Putamen (tissue), 1 donor: ENCODE measurements around the gene CIDEB.

Experiments
- DNase-seq: peaks from one replicate; pipeline ENCODE4 v3.0.0-alpha.2; 2016; ENCODE audit warnings: low spot score

CIDEB gene

GRCh38 chr14:24312736-24313507, 5.1 kb upstream of the CIDEB start:
- no peak for DNase-seq

- DNase-seq, result no peak
Measured at GRCh38 chr14:24311837-24312615, 4.2 kb upstream of the CIDEB start.

DNA sequence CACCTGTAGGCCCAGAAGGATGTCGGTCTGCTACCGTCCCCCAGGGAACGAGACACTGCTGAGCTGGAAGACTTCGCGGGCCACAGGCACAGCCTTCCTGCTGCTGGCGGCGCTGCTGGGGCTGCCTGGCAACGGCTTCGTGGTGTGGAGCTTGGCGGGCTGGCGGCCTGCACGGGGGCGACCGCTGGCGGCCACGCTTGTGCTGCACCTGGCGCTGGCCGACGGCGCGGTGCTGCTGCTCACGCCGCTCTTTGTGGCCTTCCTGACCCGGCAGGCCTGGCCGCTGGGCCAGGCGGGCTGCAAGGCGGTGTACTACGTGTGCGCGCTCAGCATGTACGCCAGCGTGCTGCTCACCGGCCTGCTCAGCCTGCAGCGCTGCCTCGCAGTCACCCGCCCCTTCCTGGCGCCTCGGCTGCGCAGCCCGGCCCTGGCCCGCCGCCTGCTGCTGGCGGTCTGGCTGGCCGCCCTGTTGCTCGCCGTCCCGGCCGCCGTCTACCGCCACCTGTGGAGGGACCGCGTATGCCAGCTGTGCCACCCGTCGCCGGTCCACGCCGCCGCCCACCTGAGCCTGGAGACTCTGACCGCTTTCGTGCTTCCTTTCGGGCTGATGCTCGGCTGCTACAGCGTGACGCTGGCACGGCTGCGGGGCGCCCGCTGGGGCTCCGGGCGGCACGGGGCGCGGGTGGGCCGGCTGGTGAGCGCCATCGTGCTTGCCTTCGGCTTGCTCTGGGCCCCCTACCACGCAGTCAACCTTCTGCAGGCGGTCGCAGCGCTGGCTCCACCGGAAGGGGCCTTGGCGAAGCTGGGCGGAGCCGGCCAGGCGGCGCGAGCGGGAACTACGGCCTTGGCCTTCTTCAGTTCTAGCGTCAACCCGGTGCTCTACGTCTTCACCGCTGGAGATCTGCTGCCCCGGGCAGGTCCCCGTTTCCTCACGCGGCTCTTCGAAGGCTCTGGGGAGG, 3.1 kb upstream of the CIDEB start, which contains the start of gene LTB4R:
TSS of gene LTB4R (plus strand) at position 857 of the 959 bp plus-strand sequence. CDS start 4,150 bp downstream, outside the sequence.
- DNase-seq, result no peak

DNA sequence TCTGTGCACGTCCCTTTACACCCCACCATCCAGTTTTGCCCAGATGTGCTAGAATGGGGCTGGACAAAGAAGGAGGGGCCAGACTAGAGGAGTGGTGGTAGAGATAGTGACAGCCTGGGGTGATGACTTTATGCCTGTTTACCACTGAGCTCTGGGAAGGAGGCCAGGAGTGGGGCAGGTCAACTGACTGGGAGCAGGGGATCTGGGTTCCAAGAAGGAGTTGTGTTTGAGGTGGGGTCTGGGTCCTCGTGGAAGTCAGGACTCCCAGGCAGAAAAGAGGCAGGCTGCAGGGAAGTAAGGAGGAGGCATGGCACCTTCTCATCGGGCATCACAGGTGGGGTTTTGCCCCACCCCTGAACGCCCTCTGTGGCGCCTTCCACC, 2.5 kb upstream of the CIDEB start:
- no peak for DNase-seq

DNA sequence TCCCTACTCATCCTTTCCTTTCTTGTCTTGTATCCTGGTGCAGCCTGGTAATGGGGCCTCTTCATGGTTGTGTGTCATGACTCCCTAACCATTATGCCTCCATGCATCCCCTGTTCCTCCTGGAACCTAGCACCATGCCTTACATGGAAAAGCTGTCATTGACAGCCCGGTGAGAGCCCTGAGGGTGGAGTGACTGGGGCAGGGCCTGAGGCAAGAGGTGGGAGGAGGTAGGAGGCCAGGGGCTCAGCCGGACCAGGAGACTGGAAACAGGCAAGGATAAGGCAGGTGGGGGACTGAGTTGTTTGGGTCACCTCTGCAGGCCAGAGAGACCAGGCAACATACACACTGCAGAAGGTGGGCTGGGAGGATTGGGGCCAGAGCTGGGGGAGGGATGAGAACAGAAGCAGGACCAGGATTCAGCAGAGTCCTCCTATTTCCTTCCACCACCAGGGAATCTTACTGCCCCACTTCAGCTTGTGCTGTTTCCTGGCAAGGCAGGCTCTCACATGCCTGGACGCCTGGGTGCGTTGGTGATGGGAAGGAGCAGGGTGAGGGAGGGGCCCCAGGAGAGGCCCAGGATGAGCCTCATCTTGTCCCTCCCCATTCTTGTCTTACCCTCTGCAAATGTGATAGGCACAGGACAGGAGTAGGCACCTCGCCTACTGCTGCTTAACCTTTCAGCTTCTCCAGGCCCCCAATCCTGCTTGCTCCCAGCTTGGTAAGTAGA, 1.9 kb upstream of the CIDEB start, which contains the start of gene LTB4R2:
TSS of gene LTB4R2 (plus strand) at position 603 of the 727 bp plus-strand sequence. CDS start 525 bp downstream, outside the sequence.
- no peak for DNase-seq

DNA sequence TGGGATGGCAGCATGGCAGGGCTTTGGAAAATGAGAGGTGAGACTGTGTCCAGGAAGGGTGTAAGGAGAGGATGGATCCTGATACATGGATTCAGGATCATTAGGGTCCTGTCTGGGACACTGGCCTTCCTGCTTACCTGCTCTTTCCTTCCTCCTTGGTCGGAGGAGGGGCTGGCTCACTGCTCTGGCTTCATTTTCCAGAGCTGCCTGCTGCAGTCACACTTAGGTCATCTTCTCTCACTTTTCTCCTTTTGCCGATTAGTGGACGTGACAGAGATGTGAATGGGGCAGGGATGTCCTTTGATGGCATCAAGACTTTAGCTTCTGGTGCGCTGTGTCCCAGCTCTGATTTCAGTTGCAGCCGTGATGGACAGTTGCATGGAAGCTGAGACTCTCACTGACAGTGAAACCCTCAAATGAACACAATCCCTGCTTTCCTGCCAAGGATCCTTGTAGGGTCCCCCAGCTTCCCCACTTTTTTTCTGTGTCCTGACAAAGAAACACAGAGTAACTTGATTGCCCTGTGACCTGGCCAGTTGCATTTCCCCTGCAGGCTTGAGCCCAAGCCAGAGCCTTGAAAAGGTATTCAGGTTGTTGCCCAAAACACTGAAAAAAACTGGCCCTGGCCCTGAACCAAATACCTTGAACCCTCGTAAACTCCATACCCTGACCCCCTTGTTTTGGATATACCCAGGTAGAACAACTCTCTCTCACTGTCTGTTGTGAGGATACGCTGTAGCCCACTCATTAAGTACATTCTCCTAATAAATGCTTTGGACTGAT, 756 bp upstream of the CIDEB start:
- DNase-seq, result no peak

- no peak for DNase-seq
Measured at GRCh38 chr14:24307156-24307574, 612 bp downstream of the CIDEB start.

DNA sequence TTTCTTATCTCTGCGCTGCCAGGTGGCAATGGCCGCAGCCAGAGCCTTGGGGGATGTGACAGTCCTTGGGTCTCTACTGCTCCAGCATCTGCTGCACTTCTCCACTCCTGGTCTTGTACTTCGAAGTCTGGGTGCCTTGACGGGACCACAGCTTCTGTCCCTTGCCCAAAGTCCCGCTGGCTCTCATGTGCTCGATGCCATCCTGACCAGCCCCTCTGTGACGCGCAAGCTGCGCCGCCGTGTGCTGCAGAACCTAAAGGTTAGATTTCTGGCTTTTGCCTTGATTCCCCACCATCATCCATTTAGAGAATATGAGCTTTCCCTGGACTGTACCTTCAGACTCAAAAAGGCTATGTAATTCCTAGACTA, 3.8 kb downstream of the CIDEB start:
- DNase-seq, result no peak

DNA sequence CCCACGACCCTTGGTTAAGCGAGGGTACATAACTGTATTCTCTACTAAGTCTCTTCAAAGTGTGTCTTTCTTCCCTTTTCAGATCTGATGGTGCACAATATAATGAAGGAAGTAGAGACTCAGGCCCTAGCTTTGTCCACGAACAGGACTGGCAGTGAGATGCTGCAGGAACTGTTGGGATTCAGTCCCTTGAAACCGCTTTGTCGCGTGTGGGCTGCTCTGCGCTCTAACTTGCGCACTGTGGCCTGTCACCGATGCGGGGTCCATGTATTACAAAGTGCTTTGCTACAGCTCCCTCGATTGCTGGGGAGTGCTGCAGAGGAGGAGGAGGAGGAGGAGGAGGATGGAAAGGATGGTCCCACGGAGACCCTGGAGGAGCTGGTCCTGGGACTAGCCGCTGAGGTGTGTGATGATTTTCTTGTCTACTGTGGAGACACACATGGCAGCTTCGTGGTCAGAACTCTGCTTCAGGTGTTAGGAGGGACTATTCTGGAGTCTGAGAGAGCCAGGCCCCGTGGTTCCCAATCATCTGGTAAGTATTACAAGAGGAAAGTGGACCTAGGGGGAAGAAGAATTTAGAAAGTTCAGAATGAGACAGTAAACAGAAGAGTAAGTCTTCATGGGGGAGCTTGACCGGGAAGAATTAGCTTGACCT, 7.3 kb downstream of the CIDEB start:
- no peak for DNase-seq

DNA sequence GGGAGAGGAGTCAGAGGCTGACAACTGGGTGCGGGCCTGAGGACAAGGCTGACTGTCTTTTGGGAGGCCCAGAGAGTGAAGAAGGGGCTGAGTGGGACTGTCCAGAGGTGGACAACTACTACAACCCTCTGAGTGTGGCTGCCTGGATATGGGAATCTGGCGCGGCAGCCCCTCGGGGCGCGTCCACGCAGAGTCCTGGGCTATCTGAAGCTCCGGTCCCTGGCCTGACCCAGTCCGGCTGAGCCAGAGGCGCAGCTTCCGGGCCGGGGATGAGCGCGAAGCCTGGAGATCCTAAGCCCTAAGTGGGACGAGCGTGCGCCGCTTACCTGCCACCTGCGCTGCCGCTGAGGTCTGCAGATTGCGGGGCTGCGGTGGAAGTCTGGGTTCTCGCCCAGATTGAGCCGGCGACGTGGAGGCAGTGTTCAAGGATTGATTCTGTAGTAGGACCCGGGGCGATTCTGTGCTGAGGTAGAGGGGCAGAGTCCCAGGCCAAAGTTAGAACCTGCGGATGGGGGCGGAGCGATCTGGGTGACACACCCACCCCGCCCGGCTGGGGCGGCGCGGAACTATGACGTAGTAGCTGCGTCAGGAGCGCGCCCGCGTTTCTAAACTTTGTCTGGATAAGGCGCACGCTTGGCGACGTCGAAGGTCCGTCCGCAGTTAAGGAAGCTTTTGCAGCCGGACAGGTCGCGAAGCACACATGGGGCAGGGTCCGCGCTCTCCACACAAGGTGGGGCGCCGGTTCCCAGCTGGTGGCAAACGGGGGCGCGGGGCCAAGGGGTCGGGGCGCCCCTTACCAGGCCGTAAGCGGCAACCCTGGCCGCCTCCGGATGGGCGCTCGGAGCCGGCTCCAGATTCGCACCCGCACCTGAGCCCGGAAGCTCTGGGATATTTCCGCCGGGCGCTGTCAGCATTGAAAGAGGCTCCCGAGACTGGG, 8.3 kb downstream of the CIDEB start, which contains the start of the genes DHRS1 and NOP9:
TSS of gene DHRS1 (minus strand) at position 526 of the 937 bp plus-strand sequence. CDS start 674 bp downstream, outside the sequence.
TSS of gene NOP9 (plus strand) at position 596 of the 937 bp plus-strand sequence. CDS start at position 701, 105 bp downstream.
- peak; percentile 83 for DNase-seq

GRCh38 chr14:24298892-24299254, 8.9 kb downstream of the CIDEB start:
- no peak for DNase-seq

- no peak for DNase-seq
Measured at GRCh38 chr14:24297190-24297964, 10.4 kb downstream of the CIDEB start.

GRCh38 chr14:24296341-24297157, 11.2 kb downstream of the CIDEB start:
- no peak for DNase-seq

DNA sequence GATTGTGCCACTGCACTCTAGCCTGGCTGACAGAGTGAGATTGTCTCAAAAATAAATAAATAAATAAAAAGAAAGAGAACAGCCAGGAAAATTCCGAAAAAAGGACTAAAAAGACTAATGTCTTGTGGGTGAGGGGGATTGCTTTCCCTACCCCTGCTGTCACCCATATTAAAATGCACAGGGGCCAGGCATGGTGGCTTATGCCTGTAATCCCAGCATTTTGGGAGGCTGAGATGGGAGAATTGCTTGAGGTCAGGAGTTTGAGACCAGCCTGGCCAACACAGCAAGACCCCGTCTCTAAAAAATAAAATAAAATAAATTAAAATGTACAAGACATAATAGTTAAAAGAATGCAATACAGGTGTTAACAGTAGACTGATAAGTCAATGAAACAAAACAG, 14.3 kb downstream of the CIDEB start:
- DNase-seq, result no peak

GRCh38 chr14:24292118-24292807, 15.5 kb downstream of the CIDEB start:
- DNase-seq, result no peak

DNA sequence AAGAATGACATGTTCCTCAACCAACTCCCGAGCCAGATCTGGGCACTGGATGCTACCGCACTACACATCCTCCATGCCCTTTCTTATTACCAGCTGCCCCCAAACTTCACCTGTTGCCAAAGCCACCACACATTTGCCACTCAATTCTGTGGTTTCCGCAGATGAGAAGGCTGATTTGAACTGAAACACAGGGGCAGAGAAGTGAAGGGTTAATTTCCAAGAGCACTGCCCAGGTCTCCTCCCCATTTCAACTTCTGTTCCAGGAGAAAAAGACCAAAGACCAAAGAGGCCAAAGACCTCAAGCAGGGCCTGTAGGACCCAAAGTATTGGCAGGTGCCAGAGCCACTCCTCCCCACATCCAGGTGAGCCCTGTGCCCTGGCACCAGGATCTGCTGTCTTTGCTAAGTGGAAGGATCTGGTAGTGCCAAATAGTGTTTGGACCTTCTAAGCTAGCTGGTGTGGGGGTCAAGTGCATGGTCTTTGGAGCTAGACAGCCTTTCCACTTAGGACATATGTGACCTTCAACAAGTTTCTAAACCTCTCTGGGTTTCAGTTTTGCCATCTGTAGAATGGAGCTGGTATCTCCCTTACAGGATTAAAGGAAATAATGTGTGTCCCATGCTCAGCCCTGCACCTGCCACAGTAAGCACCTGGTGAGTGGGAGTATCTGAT, 16.2 kb downstream of the CIDEB start:
- no peak for DNase-seq
